Neuron (in vitro differentiated cells): ENCODE results near the gene SPRED2.
A peak's percentile ranks its signal among the peaks of the same experiment; 100 is the strongest.

ENCODE experiments used
- H2AFZ ChIP-seq: one replicate; pipeline ENCODE4 v1.6.1; 2013; ENCODE audit warnings: low read depth, mild to moderate bottlenecking, inconsistent platforms, low read length, moderate library complexity
- H3K27me3 ChIP-seq: one replicate; pipeline ENCODE4 v1.6.1; 2013; ENCODE audit warnings: low read length; ENCODE audit not compliant: insufficient read depth
- H3K36me3 ChIP-seq: one replicate; pipeline ENCODE4 v1.6.1; 2013; ENCODE audit warnings: low read length; ENCODE audit not compliant: insufficient read depth
- H3K4me1 ChIP-seq: one replicate; pipeline ENCODE4 v1.6.1; 2013; ENCODE audit warnings: low read length; ENCODE audit not compliant: insufficient read depth
- H3K4me3 ChIP-seq: 2 replicates; pipeline ENCODE4 v1.5.1; 2013; ENCODE audit warnings: mild to moderate bottlenecking, low read length, moderate library complexity
- H3K9me3 ChIP-seq: one replicate; pipeline ENCODE4 v1.6.1; 2013; ENCODE audit warnings: low read length

Gene SPRED2

DNA sequence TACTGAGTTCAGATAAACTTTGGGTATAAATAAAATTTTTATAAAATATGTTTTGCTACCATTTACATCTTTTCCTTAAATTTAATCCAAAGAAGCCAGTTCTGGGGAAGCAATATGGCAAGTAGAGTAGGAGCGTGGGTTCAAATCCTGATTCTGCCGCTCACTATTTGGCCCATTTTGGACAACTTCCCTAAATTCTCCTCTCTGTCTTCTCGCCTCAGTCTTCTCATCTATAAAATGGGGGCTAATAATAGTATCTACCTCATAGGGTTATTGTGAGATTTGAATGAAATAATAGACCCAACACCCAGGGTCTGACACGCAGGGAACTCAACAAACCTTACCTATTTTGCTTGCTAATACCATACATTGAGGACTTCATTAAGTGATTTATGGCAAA, 145.0 kb downstream of the SPRED2 start:
- H3K4me1 ChIP-seq = no peaks in the 10 kb centered on the region
- H3K27me3 ChIP-seq = no peaks in the 10 kb centered on the region

GRCh38 chr2:65282477-65283053, 149.8 kb downstream of the SPRED2 start:
- H2AFZ ChIP-seq = no peak overlapping the region
- H3K4me3 ChIP-seq = no peak overlapping the region
- H3K27me3 ChIP-seq = no peaks in the 10 kb centered on the region
- no peaks in the 10 kb centered on the region for H3K9me3 ChIP-seq
- no peaks in the 10 kb centered on the region for H3K4me1 ChIP-seq
- no peaks in the 10 kb centered on the region for H3K36me3 ChIP-seq

More for the DNA sequence above, 145.0 kb downstream of the SPRED2 start:
- no peak overlapping the region for H2AFZ ChIP-seq
- H3K36me3 ChIP-seq = no peaks in the 10 kb centered on the region
- no peaks in the 10 kb centered on the region for H3K9me3 ChIP-seq
- no peak overlapping the region for H3K4me3 ChIP-seq

DNA sequence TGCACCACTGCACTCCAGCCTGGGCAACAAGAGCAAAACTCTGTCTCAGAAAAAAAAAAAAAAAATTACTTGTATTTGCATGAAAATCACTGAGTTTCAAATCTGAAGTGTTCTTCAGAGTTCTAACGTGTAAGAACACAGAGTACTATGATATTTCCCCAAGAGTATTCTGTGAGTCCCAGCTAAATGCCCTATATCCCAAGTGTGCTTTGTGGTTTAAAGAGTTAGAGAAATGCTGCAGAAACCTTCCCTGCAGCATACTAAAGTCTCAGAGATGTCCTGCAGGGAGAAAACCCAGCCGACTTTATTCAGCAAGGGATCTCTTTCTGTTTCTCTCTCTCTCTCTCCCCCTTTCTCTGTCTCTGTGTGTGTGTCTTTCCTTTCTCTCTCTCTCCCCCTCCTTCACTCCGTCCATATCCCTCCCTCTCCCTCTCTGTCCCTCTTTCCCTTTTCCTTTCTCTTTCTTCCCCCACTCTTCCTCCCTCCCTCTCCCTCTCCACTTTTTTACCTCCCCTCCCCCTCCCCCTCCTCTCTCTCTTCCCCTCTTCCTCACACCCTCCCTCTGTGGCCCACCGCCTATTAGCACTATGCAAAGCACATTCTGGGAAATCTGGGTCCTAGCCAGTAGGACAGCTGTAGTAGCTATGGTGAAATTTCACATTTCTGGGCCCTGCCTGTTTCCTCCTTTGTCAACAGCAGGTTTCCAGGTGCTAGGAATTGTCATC, 150.6 kb downstream of the SPRED2 start:
- Histone ChIP-seq H3K4me1 (no peaks in the 10 kb centered on the region), H2AFZ (peak overlapping the region; percentile 14), H3K4me3 (no peak overlapping the region)

GRCh38 chr2:65279756-65280155, 152.6 kb downstream of the SPRED2 start:
- Histone ChIP-seq H3K4me3 (no peak overlapping the region), H3K9me3 (no peaks in the 10 kb centered on the region), H2AFZ (no peak overlapping the region), H3K36me3 (no peaks in the 10 kb centered on the region), H3K4me1 (no peaks in the 10 kb centered on the region), H3K27me3 (no peaks in the 10 kb centered on the region)

More for the DNA sequence above, 150.6 kb downstream of the SPRED2 start:
- Histone ChIP-seq H3K36me3 (no peaks in the 10 kb centered on the region), H3K9me3 (no peaks in the 10 kb centered on the region), H3K27me3 (no peaks in the 10 kb centered on the region)

GRCh38 chr2:65278531-65278981, 153.8 kb downstream of the SPRED2 start:
- Histone ChIP-seq H3K4me1 (no peaks in the 10 kb centered on the region), H3K4me3 (no peak overlapping the region), H3K27me3 (no peaks in the 10 kb centered on the region), H2AFZ (no peak overlapping the region), H3K9me3 (no peaks in the 10 kb centered on the region), H3K36me3 (no peaks in the 10 kb centered on the region)

GRCh38 chr2:65277791-65278483, 154.5 kb downstream of the SPRED2 start:
- H3K4me3 ChIP-seq = no peak overlapping the region
- no peaks in the 10 kb centered on the region for H3K9me3 ChIP-seq
- H2AFZ ChIP-seq = no peak overlapping the region
- no peaks in the 10 kb centered on the region for H3K27me3 ChIP-seq
- no peaks in the 10 kb centered on the region for H3K4me1 ChIP-seq
- peaks cover 3% of the 10 kb centered on the region for H3K36me3 ChIP-seq

GRCh38 chr2:65277118-65277517, 155.3 kb downstream of the SPRED2 start:
- H3K4me3 ChIP-seq = no peak overlapping the region
- no peaks in the 10 kb centered on the region for H3K27me3 ChIP-seq
- no peaks in the 10 kb centered on the region for H3K4me1 ChIP-seq
- no peaks in the 10 kb centered on the region for H3K9me3 ChIP-seq
- peaks cover 11% of the 10 kb centered on the region for H3K36me3 ChIP-seq
- H2AFZ ChIP-seq = no peak overlapping the region

GRCh38 chr2:65276609-65277008, 155.8 kb downstream of the SPRED2 start:
- H3K36me3 ChIP-seq = peaks cover 15% of the 10 kb centered on the region
- H3K4me1 ChIP-seq = no peaks in the 10 kb centered on the region
- H2AFZ ChIP-seq = no peak overlapping the region
- no peaks in the 10 kb centered on the region for H3K27me3 ChIP-seq
- no peak overlapping the region for H3K4me3 ChIP-seq
- no peaks in the 10 kb centered on the region for H3K9me3 ChIP-seq

- Histone ChIP-seq H3K4me1 (no peaks in the 10 kb centered on the region), H3K27me3 (no peaks in the 10 kb centered on the region), H3K36me3 (peaks cover 17% of the 10 kb centered on the region), H2AFZ (no peak overlapping the region), H3K9me3 (no peaks in the 10 kb centered on the region), H3K4me3 (no peak overlapping the region)
Observed at GRCh38 chr2:65275141-65275915, 157.1 kb downstream of the SPRED2 start.

GRCh38 chr2:65273344-65273743, 159.1 kb downstream of the SPRED2 start:
- Histone ChIP-seq H3K4me1 (peaks cover 13% of the 10 kb centered on the region), H2AFZ (no peak overlapping the region), H3K27me3 (no peaks in the 10 kb centered on the region), H3K4me3 (no peak overlapping the region), H3K9me3 (no peaks in the 10 kb centered on the region), H3K36me3 (peaks cover 22% of the 10 kb centered on the region)

DNA sequence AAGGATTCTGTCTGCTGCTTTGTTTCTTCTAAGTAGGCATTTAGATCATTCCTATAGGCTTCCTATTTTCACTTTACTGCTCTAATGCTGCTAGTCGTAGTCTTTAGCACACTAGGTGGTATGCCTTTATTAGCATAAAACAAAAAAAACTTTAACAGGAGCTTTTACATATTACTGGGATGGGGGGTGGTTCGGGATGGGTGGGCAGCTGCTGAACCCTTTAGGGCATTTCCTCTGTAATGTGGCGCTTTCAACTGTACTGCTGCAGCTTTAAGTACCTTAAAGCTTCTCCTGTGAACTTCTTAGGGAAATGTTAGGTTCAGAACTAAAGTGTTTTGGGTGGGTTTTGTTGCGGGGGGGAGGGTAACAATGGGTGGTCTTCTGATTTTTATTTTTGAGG, 163.4 kb downstream of the SPRED2 start:
- Histone ChIP-seq H3K4me1 (peaks cover 17% of the 10 kb centered on the region), H3K27me3 (no peaks in the 10 kb centered on the region), H2AFZ (no peak overlapping the region), H3K9me3 (no peaks in the 10 kb centered on the region), H3K36me3 (peaks cover 40% of the 10 kb centered on the region), H3K4me3 (no peak overlapping the region)

GRCh38 chr2:65267008-65267407, 165.4 kb downstream of the SPRED2 start:
- Histone ChIP-seq H3K9me3 (no peaks in the 10 kb centered on the region), H3K36me3 (peaks cover 31% of the 10 kb centered on the region), H2AFZ (no peak overlapping the region), H3K27me3 (no peaks in the 10 kb centered on the region), H3K4me3 (no peak overlapping the region), H3K4me1 (peaks cover 17% of the 10 kb centered on the region)

GRCh38 chr2:65265671-65266045, 166.7 kb downstream of the SPRED2 start:
- Histone ChIP-seq H3K4me1 (peaks cover 17% of the 10 kb centered on the region), H3K9me3 (no peaks in the 10 kb centered on the region), H3K4me3 (no peak overlapping the region), H3K27me3 (no peaks in the 10 kb centered on the region), H2AFZ (no peak overlapping the region), H3K36me3 (peaks cover 34% of the 10 kb centered on the region)
